ENCODE results near the gene TTC31.

The TTC31 gene

GRCh38 chr2:74527741-74528140 lies 44.9 kb downstream of the TTC31 start:
- no peak for DNase-seq

GRCh38 chr2:74528600-74529356 lies 45.9 kb downstream of the TTC31 start:
- no peak for DNase-seq

GRCh38 chr2:74529357-74530238 lies 46.7 kb downstream of the TTC31 start, which contains the start of the genes AUP1 and HTRA2:
AUP1 (minus strand) TSS chr2:74529706; CDS start chr2:74529629, 77 bp downstream.
HTRA2 (plus strand) TSS chr2:74529933; CDS start chr2:74530007, 74 bp downstream.
- DNase-seq: peak; percentile 95 to 99

DNA sequence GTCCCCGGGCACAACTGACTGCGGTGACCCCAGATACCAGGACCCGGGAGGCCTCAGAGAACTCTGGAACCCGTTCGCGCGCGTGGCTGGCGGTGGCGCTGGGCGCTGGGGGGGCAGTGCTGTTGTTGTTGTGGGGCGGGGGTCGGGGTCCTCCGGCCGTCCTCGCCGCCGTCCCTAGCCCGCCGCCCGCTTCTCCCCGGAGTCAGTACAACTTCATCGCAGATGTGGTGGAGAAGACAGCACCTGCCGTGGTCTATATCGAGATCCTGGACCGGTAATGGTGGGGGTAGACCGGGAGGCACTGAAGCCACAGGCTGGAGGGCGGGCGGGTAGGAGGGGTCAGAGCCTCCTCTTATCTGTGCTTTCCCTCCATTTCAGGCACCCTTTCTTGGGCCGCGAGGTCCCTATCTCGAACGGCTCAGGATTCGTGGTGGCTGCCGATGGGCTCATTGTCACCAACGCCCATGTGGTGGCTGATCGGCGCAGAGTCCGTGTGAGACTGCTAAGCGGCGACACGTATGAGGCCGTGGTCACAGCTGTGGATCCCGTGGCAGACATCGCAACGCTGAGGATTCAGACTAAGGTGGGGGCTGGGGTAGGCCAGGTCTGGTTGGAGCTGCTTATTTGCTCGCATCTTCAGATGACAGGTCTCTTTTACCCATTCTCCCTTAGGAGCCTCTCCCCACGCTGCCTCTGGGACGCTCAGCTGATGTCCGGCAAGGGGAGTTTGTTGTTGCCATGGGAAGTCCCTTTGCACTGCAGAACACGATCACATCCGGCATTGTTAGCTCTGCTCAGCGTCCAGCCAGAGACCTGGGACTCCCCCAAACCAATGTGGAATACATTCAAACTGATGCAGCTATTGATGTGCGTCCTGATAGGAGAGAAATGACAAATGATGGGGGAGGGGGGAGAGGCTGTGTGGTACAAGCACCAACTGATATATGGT lies 47.6 kb downstream of the TTC31 start:
- peak in 1 of 2 experiments; percentile 29 for DNase-seq

DNA sequence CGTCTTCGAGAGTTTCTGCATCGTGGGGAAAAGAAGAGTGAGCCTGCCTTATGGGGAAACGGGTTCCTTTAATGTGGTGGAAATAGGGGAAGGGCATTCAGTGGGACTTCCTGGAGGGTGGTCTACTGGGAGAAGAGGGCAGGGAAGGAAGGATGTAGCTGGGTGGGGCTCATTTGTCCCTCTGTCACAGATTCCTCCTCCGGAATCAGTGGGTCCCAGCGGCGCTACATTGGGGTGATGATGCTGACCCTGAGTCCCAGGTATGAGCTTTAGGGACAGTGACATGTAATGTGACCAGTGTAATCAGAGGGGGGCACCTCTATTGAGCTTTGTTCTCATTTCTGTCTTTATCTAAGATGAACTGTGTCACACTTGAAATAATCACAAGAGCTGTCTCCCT lies 48.8 kb downstream of the TTC31 start:
- DNase-seq: no peak

- peak in 1 of 2 experiments; percentile 26 for DNase-seq
Observed at GRCh38 chr2:74532222-74532621, 49.3 kb downstream of the TTC31 start.

- DNase-seq: no peak
Observed at GRCh38 chr2:74533464-74533863, 50.6 kb downstream of the TTC31 start.

DNA sequence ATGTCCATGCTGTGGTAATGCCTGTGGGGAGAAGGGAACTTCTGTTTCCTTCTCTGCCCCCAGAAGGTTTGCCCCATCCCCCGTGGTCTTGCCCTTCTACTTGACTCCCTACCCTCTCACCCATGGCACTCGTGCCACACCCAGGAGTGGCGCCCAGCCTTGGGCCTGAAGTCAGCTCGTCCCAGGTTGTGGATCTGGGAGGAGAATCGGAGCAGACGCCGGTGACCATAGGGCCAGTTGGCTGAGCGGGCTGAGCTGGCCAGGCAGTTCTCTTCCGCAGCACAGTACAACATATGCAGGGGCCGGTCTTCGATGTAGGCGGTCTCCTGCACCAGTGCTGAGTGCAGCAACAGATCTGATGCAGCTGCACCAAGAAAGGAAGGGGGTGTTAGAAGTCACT lies 51.5 kb downstream of the TTC31 start:
- DNase-seq: no peak

DNA sequence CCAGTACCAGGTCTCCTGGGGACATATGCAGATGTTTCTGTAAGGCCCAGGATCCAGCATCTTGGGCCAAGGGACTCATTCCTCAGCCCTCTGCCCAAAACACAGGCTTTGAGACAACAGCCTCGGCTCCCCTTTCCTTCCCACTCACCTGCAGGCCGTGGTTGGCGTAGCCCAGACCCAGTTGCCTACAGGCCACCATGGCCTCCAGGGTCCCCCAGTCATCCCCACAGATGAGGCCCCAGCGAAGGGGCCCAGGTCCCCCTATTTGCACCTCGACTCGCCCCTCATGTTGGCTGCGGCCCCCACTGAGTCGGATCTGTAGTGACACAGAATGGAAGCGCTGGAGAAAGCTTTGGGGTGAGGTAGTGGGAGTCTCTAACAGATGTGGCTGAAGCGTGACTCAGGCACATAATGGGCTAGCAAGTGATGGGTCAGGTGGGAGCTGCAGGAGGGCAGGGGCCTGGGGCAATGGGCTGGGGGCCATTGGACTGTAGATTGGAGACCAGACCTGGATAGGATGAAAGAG lies 52.6 kb downstream of the TTC31 start:
- DNase-seq: no peak

DNA sequence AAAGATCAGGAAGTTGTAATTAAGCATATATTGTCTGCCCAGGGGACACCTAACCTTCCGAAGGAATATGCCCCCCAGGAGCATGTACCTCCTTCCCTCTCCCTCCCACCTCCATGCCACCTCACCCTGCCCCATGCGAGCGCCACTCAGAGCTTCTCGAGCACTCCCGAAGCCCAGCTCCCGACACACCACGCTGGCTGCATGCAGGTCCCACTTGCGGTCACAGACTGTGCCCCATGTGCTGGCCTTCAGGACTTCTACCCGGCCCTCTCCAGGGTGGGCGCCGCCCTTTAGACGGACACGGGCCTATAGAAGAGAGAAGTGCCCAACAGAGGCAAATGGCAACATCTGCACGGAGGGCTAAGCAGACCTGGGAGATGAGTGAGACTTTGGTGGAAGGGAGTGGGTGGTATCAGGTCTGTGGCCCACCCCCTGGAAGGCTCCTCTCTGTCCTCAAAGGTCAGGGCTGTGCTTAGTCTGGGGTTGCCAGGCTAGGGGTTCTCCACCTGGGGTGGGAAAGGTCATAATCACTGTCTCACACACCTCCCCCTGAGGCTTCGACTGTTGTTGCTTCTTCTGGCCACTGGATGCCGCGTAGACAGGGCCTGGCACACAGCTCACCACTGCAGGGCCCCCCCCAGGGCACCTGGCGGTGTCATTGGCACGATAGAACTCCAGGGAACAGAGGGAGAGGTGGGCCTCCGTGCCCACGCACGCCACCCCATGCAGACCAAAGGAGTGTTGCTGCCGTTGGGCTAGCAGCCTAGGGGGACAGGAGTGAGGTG lies 53.5 kb downstream of the TTC31 start:
- DNase-seq: no peak

- DNase-seq: no peak
Observed at GRCh38 chr2:74537140-74537539, 54.3 kb downstream of the TTC31 start.

DNA sequence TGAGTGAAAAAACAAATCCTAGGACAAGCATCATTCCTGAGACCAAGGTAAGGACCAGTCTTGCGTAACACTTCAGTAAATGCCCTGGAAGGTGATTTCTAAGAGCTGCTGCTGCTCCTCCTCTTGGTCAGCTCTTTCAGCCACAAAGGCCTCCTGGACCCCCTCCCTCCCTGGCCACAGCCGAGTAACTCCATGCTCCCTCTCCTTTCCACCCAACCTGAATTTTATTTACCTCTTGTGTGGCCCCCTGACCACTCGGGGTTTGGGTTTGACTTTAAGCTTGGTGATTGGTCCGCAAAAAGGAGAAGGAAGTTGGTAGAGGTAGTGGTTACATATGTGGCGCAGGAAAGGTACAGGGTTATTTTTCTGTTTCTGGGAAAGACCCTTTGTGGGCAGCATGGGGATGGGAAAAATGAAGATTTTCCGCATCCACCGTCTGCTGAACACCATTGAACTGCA lies 56.0 kb downstream of the TTC31 start:
- DNase-seq: no peak

GRCh38 chr2:74540291-74540690 lies 57.4 kb downstream of the TTC31 start:
- no peak for DNase-seq

- no peak for DNase-seq
Observed at GRCh38 chr2:74542978-74543377, 60.1 kb downstream of the TTC31 start.
